GM19467 (cell line): ENCODE data around the gene LRRC75A.
"Not testable (repeated sequence)": the region's sequence is repeated elsewhere in the genome, so short reads cannot be mapped to it uniquely, and the experiment has no call there.

Experiments
- ATAC-seq: cut with Tn5 transposase; IDR thresholded peaks from one replicate; pipeline ENCODE4 v1.9.1; 2021; ENCODE audit warnings: mild to moderate bottlenecking, moderate library complexity; ENCODE audit not compliant: unreplicated experiment

Gene LRRC75A

DNA sequence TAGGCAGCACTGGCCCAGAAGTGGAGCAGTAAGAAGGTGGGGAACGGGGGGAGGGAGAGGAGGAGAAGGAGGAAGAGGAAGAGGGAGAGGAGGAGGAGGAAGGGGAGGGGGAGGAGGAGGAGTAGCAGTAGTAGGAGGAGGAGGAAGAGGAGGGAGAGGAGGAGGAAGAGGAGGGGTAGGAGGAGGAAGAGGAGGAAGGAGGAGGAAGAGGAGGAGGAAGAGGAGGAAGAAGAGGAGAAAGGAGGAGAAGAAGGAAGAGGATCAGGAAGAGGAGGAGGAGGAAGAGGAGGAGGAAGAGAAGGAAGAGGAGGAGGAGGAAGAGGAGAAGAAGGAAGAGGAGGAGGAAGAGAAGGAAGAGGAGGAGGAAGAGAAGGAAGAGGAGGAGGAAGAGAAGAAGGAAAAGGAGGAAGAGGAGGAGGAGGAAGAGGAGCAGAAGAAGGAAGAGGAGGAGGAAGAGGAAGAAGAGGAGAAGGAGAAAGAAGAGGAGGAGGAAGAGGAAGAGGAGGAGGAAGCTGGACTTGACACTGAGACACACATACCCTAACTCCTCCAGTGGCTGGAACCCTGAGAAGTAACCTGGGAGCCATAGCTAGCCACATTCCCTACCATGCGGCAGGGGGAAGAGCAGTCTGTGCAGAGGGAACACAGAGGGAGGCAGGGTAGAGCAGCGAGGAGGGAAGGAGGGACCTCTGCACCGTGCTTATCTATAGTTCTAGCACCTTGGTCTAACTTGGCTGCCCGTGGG lies 35.8 kb downstream of the LRRC75A start:
- ATAC-seq, result no peak

DNA sequence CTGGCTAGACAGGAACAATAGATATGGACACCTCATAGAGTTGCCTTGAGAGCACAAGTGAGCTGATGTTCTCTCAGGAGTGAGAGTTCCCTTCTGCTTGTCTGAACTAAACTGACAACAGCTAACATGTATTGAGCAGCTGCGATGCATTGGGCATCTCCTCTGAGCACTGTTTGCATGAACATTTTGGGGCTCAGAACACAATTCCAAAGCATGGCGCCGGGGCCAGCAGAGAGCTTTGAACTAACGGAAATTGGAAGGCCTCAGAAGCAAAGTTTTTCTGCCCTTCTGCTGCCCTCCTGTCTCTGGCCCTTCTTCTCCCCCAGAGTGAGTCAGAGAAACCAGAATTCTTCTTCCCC lies 38.5 kb downstream of the LRRC75A start:
- no peak for ATAC-seq

DNA sequence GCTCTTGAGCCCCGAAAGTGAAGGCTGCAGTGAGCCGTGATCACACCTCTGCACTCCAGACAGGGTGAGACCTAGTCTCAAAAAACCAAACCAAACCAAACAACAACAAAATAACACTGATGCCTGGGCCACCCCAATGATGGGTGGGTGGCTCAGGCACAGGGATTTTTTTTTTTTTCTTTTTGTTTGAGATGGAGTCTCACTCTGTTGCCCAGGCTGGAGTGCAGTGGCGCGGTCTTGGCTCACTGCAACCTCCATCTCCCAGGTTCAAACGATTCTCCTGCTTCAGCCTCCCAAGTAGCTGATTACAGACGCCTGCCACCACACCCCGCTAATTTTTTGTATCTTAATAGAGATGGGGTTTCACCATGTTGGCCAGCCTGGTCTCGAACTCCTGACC lies 39.7 kb downstream of the LRRC75A start:
- not testable (repeated sequence) for ATAC-seq

DNA sequence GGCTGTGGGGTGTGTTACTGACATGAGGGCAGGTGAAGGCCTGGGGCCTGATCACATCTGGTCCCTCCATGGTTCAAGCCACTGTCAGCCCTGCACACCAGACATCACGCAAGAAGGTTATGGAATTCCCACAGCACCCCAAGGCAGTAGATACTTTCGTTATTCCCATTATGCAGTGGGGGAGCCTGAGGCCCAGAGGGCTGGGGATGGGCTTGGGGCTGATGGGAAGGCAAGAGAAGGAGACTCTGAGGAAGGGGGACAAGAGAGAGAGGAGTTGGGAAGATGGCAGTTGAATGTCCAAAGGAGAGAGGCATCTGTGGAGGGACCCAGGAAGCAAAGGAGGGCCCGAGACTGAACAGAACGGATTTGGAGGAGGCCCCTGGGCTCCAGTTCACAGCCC lies 42.0 kb downstream of the LRRC75A start:
- ATAC-seq, result no peak

DNA sequence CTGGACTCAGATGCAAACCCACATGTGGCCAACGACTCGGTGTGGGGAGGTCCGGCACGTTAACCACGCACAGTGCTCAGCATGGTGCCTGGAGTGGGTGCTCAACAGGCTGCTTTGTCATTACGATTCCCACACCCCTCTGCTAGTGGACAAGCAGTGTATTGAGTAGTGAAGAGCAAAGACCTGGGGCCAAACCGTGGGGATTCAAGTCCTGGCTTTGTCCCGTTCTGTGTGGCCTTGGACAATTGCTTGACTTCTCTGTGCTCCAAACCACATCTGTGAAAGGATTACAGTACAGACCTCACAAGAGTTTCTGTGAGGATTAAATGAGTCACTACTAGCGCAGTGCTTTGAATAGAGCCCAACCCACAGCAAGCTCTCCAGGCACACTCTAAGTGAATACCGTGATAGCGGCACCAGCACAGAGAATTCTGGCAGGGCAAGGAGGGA lies 42.8 kb downstream of the LRRC75A start:
- no peak for ATAC-seq

DNA sequence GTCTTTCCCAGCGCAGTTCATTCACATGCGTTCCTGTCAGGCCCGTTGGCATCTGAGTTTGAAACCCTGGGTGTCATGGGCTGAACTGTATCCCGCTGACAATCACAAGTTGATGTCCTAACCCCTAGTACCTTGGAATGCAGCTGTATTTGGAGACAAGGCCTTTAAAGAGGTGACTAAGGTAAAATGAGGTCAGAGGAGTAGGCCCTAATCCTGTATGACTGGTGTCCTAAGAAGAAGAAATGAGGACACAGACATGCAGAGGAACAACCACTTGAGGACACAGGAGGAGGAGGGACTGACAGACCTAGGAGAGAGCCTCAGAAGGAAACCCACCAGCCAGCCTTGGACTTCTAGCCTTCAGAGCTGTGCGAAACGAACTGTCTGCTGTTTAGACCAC lies 43.5 kb downstream of the LRRC75A start:
- no peak for ATAC-seq

DNA sequence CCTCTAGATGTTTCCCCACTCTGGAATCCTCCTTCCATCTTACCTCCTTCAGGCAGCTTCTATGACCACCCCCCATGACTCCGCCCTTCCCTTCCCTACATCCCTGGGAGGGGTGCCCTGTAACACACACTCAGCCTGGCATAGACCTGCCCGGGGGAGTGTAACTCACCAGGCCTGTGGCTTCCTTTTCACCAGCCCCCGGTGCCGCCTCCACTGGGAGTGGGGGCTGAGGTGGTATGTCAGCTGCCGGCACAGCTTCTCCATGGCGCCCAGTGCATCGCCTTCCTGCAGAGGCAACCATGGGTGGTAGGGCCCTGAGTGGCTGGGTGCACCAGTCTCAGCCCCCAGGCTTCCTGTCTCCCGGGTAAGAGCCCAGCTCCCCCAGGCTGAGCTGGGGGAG lies 44.3 kb downstream of the LRRC75A start:
- ATAC-seq, result no peak

DNA sequence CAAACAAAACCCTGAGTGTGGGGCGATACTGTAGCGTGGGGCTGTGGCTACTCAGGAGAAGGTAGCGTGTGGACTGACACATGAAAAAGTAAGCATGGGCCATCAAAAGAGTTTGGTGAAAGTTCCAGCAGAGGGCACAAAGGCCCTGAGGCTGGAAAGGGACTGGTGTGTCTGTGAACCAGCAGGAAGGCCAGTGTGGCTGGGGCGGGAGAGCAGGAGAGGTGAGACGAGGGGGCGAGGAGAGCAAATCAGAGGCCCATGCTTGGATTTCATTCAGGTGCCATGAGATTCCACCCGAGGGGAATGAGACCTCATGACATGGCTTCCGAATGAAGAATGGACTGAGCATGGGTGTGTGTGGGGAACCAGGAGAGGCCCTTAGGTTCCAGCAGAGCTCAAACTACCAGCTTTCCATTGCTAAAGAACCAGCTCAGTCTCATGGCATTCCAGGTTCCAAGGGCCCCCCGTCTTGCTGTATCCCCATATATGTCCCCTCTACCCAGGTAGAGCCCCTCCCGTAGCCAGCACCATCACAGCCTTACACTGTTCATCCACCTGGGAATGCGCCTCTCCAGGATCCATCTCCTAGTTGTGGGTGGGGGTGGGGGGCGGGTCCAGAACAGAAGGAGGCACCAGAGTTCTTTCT lies 45.5 kb downstream of the LRRC75A start:
- ATAC-seq, result no peak

DNA sequence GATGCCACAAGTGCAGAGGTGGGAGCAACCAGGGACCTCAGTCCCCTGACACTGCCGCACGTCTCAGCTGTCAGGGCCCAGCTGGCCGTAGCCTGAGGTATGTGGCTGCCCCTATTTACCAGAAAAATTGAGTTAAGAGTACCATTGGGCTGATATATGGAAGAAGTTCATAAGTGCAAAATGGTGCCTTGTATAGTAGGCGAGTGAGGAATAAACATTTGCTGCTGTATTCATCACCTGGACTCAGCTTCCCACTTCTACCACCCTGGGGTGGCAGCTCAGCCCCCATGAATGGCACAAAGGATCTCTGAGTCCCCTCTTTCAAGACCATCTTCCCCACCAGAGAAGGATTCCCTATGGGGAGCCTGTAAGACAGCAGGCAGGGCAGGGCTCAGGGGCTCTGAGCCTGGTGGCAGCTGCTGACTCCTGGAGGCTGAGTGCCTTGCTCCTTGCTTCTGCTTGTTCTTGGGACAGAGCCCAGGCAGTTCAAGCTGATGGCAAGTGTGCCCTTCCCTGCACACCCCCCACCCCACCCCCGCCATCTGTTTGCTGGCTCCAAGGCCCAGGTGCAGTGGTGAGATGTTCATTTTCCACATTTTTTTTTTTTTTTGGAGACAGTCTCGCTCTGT lies 47.6 kb downstream of the LRRC75A start:
- no peak for ATAC-seq

DNA sequence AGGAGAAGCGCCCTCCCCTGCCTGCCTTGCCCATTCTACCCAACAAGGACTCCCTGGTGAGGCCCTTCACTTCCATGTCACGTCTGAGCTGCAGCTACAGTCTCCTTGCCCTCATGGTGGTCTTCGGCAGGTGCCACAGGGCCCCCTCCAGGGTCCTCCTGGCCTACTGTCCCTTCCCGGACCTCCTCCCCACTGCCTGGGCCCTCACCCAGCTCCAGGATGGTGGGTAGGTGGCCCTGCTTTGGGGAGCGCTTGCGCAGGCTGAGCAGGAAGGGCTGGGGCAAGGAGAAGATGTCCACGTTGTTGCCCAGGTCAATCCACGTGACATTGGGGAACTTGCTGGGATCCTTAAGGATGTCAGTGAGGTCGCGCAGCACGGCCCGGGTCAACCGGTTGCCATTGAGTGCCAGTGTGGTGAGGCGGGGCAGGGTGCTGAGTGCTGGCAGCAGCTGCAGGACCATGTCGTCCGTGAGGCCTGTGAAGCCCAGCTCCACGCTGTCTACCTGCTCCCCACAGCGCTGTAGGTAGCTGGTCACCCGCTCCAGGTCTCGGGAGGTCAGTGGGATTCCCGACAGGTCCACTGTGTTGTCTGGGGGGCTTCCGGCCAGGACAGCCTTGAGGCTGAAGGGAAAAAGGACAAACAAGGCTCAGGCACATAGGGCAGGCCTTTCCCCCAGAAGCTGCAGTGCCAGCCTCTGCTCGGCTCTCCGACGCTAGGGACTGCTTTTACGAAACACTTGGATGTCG lies 48.3 kb downstream of the LRRC75A start:
- ATAC-seq, result no peak

DNA sequence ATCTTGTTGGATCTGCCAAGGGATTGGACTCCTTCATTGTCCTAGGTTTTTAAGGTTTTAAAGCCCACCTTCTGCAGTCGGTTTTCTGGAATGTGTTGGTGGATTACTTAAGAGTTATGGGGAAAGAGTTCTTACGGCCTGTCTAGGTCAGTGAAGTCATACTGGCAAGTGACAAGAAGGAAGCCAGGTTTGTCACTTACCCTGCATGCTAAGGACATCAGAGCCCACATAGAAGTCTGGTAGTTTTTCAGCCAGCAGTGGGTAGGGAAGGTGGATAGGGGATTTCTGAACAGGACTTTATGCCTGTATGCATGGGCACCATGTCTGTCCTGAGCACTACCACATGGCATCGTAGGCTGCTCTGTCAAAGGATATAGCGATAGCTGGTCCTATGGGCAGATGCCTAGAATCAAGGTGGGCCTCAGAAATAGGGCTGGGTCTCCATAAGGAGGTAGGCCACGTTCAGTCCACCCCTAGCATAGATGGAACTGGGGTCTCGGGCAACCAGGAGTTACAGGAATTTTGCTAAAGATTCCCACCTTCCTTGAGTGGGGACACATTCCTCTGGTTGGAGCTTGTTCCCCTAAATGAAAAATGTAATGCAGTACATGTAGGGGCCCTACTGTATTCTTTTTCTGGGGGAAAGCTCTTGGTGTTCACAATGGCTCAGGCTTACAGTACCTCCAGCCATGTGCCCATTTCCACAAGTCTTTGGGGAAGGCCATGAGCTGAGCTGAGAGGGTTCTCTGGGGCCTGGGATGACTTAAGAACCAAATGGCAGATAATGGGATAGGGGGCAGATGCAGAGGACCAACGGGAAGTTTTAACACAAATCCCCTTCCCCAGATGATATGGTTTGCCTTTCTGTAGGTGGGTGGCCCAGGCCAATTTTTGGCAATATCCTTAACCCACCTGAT lies 49.1 kb downstream of the LRRC75A start:
- ATAC-seq, result no peak

DNA sequence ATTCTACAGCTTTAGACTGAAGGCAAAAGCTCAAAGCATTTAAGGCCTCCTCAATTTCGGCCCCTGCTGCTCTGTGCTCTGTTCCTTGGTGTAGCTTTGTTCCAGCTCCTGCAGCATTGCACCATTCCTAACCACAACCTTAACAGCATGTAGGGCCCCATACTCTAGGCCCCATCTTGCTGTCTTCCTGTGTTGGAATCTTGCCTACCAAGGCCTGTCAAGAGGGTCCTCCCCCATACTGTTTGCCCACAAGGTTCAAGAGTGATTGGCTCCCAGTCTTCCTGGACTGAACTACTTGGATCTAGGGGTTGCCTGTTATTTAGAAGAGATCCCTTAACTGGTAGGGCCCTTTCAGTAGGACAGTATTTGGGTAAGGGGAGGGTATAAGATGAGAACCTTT lies 49.9 kb downstream of the LRRC75A start:
- ATAC-seq, result no peak

DNA sequence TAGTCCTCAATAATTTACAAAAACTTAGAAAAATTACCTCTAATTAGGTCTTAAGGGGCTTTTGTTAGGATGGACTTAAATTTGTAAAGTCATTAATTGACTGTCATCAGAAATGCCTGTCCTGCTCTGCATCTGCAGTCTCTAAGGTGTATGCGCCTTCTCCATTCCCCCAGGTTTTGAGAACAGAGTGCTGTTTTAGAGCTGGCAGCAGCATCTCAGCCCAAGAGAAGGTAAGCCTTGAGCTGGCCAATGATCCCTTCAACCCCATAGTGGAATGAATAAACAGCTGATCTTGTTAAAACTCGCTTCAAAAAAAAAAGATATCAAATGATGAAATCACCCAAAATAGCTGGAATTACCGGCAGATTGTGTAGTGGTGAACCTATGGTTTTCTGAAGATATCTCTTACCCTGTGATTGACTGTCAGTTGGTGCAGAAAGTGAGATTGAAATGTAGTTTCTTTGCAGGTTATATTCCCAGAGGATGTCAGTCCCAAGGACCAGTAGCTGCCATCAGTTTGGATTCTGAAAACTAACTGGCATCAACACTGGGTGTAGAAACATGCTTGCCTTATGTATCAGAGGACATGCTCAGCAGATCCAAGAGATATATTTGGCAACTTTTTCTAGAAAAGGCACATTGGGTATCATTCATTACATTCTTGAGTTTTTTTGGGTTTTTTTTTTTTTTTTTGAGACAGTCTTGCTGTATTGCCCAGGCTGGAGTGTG lies 50.9 kb downstream of the LRRC75A start:
- no peak for ATAC-seq

DNA sequence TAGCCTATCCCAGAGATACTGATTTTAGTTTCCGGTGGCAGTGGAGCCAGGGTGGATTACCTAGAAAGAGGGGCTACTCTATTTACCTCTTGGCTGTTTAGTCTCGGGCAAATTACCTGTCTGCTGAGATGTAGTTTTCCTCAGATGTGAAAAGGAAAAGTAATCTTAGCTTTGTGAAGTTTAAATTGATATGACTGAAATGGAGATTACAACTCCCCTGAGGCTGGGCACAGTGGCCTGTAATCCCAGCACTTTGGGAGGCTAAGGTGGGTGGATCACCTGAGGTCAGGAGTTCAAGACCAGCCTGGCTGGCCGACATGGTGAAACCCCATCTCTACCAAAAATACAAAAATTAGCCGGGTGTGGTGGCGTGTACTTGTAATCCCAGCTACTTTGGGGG lies 51.6 kb downstream of the LRRC75A start:
- ATAC-seq, result not testable (repeated sequence)

DNA sequence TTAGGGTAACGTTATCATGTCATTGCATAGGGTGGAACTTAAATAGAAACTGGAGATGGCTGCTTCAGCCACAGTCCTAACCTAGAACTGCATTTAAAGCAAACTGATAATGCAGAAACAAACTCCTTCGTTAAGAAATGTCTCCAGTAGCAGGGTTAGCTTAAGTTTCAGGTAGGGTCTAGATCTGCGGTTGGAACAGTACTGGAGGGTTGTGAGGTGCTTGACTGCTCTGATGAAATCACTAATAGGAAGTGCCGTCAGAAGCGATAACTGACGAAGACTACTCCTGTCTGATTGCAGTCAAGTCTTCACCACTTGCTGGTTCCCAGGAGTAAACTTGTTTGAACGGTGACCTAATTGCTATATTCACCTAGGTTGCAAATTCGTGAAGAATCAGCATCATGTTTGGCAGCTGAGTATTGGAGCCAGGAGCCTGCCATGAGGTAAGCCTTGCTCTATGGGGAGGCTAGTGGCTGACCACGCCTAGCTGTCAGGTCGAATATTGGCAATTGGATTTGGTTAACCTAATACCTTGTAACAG lies 52.1 kb downstream of the LRRC75A start:
- no peak for ATAC-seq

DNA sequence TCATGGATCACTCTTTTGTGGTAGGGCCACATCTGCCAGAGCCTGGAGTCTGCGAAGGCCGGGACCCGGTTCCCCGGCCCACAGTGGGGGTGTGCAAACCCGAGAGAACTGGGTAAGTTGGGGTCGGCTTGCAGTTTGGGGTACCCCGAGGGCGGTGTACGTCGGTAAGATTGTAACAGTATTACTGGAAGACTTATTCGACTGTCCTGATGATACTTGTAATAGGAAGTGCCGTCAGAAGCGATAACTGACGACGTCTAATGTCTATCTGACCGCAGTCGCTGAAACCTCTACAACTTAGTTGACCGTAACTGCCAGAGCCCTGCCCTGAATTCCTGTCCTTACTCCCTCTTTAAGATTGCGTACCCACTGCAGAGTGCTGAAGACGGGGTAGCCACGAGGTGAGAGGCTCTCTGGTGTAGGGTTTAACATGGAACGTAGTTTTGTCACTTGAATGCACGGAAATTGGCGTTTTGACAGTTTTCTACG lies 52.6 kb downstream of the LRRC75A start:
- no peak for ATAC-seq

DNA sequence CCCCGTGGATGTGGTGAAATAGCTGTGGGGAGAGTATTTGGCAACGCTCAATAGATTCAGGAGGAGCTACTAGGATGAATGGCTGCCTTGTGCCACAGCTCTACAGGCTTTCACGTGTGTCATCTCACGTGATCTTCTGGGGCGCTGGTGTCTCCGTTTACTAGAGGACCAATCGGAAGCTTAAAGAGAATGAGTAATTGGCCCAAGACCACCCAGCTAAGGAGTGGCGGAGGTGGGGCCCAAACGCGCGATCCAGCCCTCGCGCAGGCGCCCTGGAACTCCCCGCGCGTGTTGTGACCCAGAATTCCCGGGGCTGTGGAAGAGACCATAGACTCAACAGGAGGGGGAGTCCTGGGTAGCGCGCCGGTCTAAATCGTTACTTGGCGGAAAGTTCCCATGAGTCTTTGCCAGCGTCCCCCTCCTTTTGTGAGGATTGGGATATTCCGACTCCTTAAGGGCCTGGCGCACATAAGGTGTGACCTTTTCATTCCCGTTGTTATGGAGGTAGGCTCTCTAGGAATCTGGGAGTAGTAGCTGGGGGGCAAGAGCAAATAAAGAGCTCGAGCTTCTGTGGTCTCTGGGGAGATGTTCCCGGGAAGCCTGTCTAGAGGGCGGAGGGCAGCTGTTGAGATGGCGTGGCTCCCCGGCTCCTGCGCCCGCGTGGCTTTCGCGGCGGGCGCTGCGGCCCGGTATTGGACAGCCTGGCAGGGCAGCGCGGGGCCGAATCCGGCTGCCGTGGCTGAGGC lies 53.3 kb downstream of the LRRC75A start:
- peak; percentile 76 for ATAC-seq

DNA sequence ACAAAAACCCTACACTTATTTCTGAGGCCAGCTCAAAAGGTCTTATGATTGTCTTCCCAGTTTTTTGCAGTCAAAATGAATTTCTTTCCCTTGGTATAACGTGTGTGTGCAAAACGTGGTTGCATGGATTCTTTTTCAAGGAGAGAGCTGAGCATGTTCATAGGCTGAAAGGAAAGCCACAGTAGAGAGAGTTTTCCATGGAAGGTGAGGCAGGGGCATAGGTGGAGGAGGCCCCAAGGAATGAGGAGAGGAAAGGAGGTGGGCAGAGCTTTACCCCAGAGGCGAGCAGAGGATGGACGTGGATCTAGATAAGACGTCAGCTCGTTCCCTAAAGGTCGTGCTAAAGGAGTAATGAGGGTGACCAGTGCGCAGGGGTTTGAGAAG lies 53.8 kb downstream of the LRRC75A start:
- peak; percentile 3 for ATAC-seq

DNA sequence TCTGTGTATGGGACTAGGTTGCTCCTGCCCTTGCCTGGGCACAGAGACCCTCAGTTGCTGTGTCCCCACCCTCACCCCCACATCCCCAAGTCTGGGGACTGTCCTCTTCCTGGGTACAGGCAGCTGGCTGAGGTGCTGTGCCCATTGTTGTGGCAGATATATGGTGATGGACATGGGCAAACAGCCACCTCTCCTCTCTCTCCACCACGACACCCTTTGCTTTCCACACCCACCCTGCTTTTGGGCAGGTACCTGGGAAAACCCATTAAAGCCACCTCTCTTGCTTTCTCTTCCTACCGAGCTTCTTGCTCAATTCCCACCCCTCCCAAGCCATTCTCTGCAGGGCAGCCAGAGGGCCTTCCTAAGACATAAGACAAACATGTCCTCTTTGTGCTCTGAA lies 54.9 kb downstream of the LRRC75A start:
- ATAC-seq, result no peak
